ENCODE measurements around the gene UBE2F.
"Not testable (repeated sequence)": the region's sequence is repeated elsewhere in the genome, so short reads cannot be mapped to it uniquely, and the experiment has no call there.

UBE2F gene

GRCh38 chr2:238053191-238053776 lies 86.5 kb downstream of the UBE2F start:
- DNase-seq (ENCODE audit: low spot score): no peak

DNA sequence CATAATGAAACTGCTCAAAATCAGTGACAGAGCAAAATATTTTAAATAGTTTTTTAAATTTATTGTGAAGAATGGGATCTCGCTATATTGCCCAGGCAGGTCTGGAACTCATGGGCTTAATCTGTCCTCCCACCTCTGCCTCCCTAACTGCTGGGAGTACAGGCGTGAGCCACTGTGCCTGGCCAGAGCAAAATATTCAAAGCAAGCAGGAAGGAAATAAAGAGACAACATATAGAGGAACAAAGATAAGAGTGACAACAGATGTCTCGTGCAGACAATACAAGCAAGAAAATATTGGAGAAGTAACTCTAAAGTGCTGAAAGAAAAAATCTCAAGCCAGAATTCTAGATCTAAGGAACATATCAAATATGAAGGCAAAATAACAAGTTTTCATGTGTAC lies 89.0 kb downstream of the UBE2F start:
- no peak for DNase-seq (ENCODE audit: low spot score)

GRCh38 chr2:238057696-238058575 lies 91.1 kb downstream of the UBE2F start:
- not testable (repeated sequence) for DNase-seq (ENCODE audit: low spot score)

GRCh38 chr2:238059505-238059904 lies 92.7 kb downstream of the UBE2F start:
- DNase-seq (ENCODE audit: low spot score): no peak

- DNase-seq (ENCODE audit: low spot score): no peak
Measured at GRCh38 chr2:238060096-238060541, 93.3 kb downstream of the UBE2F start.

- peak; percentile 99 for DNase-seq (ENCODE audit: low spot score)
Measured at GRCh38 chr2:238060542-238061314, 93.9 kb downstream of the UBE2F start, which contains the start of gene SCLY. Gene SCLY, plus strand, starts transcription at chr2:238061001. Its CDS starts 54 bp downstream, at chr2:238061055.

DNA sequence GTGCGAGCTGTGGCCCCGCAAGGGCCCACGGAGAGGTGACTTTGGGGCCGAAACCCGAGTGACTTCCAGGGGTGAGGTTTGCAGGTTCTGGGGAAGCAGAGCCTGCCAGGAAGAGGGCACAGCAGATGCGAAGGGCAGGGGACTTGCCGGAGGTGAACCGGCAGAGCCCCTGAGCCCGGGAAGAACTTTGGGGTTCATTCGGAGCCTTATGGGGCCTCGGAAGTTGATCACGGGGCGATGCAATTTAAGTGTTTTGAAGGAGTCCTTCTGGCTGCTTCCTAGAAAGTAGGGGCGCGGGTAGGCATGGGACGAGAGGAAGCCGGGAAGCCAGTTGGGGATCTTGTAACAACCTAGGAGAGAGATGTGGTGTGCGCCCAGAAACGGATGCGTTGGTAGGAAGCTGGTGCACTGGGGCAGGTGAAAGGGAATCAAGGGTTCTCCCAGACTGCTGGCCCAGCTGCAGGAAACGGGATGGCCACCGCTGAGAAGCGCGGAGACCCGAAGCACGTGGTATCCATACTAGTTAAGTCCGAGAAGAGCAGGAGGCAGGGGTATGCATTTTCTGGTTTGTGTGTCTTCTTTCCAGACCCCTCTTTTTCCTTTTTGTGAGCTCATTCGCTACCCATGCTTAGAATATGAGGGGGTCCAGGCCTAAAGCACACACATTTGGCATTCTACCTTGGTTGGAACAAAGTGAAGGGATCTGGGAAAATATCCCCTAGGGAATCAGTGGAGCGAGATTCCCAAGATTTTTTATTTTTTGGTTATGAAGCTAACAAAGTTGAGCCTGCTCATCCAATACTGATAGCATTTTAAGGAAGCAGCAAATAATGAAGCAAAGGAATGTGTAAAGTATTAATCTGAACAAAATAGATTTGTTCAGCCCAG lies 94.7 kb downstream of the UBE2F start:
- peak; percentile 34 for DNase-seq (ENCODE audit: low spot score)

DNA sequence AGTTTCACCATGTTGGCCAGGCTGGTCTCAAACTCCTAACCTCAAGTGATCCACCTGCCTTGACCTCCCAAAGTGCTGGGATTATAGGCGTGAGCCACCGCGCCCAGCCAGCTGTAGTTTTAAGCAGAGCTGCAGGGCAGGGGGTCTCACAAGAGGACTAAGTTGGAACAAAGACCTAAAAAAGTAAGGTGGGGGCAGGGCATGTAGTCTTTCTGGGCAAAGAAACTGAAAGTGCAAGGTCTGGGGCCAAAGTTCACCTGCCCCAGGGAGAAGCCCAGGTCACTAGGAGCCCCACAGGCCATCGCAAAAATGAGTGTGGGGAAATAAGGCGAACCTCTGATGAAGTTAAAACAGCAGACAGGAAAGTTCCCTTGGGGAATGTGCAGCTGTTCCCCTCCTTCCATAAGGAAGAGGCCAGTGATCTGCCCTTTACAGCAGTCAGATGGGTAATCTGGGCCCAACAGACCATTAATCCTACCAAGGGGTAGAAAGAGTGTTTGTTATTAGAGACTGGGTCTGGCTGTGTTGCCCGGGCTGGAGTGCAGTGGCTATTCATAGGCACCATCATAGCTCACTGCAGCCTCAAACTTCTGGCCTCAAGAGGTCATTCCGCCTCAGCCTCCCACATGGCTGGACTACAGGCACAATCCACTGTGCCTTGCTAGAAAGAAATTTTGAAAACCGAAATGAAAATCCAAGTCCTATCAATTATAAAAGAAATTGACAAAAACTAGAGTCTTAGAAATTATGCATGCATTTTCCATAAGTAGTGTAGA lies 96.8 kb downstream of the UBE2F start:
- no peak for DNase-seq (ENCODE audit: low spot score)

- no peak for DNase-seq (ENCODE audit: low spot score)
Measured at GRCh38 chr2:238064376-238064775, 97.6 kb downstream of the UBE2F start.

DNA sequence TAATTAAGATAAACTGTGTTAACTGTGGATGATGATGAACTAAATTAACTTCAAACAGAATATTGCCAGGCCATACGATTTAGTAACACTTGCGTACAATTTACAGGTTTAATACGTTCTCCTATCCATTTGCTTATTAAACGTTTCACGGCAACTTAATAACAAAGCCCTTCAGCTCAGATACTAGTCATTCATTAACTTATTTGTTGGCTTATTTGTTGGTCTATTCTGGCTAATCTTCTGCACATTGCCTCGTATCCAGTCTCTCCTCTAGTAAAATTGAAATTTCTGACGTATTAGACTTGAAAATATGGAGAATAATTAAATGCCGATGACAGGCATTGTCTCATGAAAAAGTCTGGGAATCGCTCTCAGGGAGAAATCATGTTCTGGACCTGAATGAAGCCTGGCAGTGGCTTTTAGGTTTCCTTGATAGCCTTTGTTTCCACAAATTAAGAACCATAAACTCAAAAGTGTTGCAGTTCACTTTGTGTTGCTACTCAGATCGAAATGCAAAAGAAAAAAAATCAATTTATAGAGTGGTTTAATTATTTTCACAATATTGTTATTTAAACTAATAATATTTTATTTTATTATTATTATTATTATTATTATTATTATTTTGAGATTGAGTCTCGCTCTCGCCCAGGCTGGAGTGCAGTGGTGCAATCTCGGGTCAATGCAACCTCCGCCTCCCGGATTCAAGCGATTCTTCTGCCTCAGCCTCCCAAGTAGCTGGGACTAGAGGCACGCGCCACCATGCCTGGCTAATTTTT lies 98.4 kb downstream of the UBE2F start:
- no peak for DNase-seq (ENCODE audit: low spot score)

GRCh38 chr2:238066218-238066617 lies 99.4 kb downstream of the UBE2F start:
- DNase-seq (ENCODE audit: low spot score): no peak

- DNase-seq (ENCODE audit: low spot score): not testable (repeated sequence)
Measured at GRCh38 chr2:238066718-238067117, 99.9 kb downstream of the UBE2F start.

GRCh38 chr2:238067939-238068338 lies 101.1 kb downstream of the UBE2F start:
- DNase-seq (ENCODE audit: low spot score): no peak

DNA sequence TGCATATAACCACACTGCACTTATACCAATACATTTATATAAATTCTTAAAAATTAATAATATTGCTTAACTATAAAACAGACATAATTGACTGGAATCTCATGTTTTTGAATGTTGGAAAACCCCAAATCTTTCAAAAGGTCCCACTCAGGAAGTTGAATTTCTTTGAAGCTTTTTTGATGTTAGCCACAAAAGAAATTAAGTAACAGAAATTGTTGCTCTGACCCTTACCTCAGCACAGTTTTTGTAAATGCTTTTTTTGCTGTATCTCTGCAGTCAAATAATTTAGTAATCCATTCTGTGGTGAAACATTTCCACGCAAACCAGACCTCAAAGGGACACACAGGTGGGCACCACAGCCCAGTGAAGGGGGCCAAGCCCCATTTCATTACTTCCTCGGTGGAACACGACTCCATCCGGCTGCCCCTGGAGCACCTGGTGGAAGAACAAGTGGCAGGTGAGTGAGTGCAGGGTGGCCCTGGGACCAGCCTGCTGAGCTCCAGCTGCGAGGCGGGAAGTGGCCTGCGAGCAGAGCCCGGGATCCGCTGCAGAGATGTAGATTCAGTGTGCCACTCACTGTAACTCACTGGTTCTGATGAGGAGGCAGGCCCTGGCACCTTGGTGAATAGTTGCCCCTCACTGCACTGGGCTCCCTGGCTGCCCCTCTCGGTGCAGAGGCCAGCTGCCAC lies 102.4 kb downstream of the UBE2F start:
- no peak for DNase-seq (ENCODE audit: low spot score)

- no peak for DNase-seq (ENCODE audit: low spot score)
Measured at GRCh38 chr2:238069877-238070276, 103.1 kb downstream of the UBE2F start.

- no peak for DNase-seq (ENCODE audit: low spot score)
Measured at GRCh38 chr2:238075397-238075796, 108.6 kb downstream of the UBE2F start.

GRCh38 chr2:238077292-238077691 lies 110.5 kb downstream of the UBE2F start:
- no peak for DNase-seq (ENCODE audit: low spot score)

- DNase-seq (ENCODE audit: low spot score): no peak
Measured at GRCh38 chr2:238079874-238080327, 113.1 kb downstream of the UBE2F start.

DNA sequence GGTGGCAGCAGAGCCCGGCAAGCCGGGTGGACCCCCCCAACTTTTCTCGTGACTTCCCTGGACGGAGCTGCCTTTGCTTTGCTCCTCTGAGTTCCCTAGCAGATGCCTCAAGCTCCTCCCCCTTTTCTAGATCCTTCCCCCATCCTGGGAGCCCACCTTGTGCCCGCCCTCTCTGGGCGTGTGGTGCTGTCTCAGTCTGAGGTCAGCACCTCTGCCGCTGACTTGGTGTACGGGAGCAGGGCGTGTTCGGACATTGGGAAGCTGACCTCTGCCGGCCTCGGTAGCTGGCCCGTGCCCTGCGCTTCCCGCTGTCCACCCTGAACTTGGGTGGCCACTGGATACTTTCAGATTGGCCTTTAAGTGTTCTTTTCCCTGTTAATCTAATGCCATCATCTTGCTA lies 113.7 kb downstream of the UBE2F start:
- DNase-seq (ENCODE audit: low spot score): no peak

All from Ammon's horn (tissue), 1 donor.